CD8-positive, alpha-beta memory T cell (primary cell): ENCODE results near the gene GPR32. TPM values are rescaled to one million over a fixed set of nuclear protein-coding genes. Genes with fewer than 3 reads are reported as not detected.
A peak's percentile ranks its signal among the peaks of the same experiment; 100 is the strongest.

ENCODE experiments used
- CTCF ChIA-PET: fragments of 350-600 bp; sonication (Branson Sonifier 250); formaldehyde crosslinking; loops from one replicate; lab custom pipeline; 2021; ENCODE audit warnings: antibody characterized with exemption; lab: Charles Lee
- POLR2A ChIA-PET: fragments of 350-600 bp; sonication (Branson Sonifier 250); formaldehyde crosslinking; loops from one replicate; lab custom pipeline; 2021; ENCODE audit warnings: antibody characterized with exemption; lab: Charles Lee
- DNase-seq, 5 donors: peaks; one replicate each; pipeline versions ENCODE4 v3.0.0 to v3.0.0-alpha.2; 2020 to 2022; ENCODE audit warnings: mixed read lengths in 1 of 5
- H3K27ac ChIP-seq: one replicate; pipeline ENCODE4 v1.7.0; 2013; ENCODE audit warnings: low read depth, mild to moderate bottlenecking, low read length, moderate library complexity
- H3K27me3 ChIP-seq: 2 replicates; pipeline ENCODE4 v1.7.0; 2013; ENCODE audit warnings: low read length, mild to moderate bottlenecking; ENCODE audit not compliant: insufficient read depth, poor library complexity, severe bottlenecking
- H3K36me3 ChIP-seq: 2 replicates; pipeline ENCODE4 v1.7.0; 2013; ENCODE audit warnings: mild to moderate bottlenecking, low read length, moderate library complexity; ENCODE audit not compliant: insufficient read depth
- H3K4me1 ChIP-seq: 2 replicates; pipeline ENCODE4 v1.7.0; 2013; ENCODE audit warnings: mild to moderate bottlenecking, low read length, moderate library complexity; ENCODE audit not compliant: insufficient read depth
- H3K4me3 ChIP-seq: 2 replicates; pipeline ENCODE4 v1.7.0; 2013; ENCODE audit warnings: mild to moderate bottlenecking, low read length
- H3K9me3 ChIP-seq: 2 replicates; pipeline ENCODE4 v1.7.0; 2013; ENCODE audit warnings: mild to moderate bottlenecking, low read length
- H3K27ac Mint-ChIP-seq, 8 donors: one replicate each; pipeline ENCODE4 v1.8.0; 2020 to 2021; ENCODE audit warnings: mixed read lengths in 8 of 8, mild to moderate bottlenecking in 6 of 8, inconsistent platforms in 3 of 8, moderate library complexity in 3 of 8
- H3K27me3 Mint-ChIP-seq, 2 donors: one replicate each; pipeline ENCODE4 v1.8.0; 2020 to 2021; ENCODE audit warnings: mixed read lengths in 2 of 2, mild to moderate bottlenecking in 1 of 2, moderate library complexity in 1 of 2
- H3K36me3 Mint-ChIP-seq, 3 donors: one replicate each; pipeline ENCODE4 v1.8.0; 2020 to 2021; ENCODE audit warnings: mixed read lengths in 3 of 3, inconsistent platforms in 1 of 3, mild to moderate bottlenecking in 1 of 3
- H3K4me1 Mint-ChIP-seq, 3 donors: one replicate each; pipeline ENCODE4 v1.8.0; 2020 to 2021; ENCODE audit warnings: mixed read lengths in 3 of 3, inconsistent platforms in 1 of 3, mild to moderate bottlenecking in 1 of 3
- H3K4me3 Mint-ChIP-seq, 7 donors: one replicate each; pipeline ENCODE4 v1.8.0; 2020 to 2021; ENCODE audit warnings: mixed read lengths in 7 of 7, mild to moderate bottlenecking in 6 of 7, moderate library complexity in 4 of 7, inconsistent platforms in 2 of 7
- H3K9me3 Mint-ChIP-seq, 5 donors: one replicate each; pipeline ENCODE4 v1.8.0; 2020 to 2022; ENCODE audit warnings: mixed read lengths in 5 of 5, mild to moderate bottlenecking in 3 of 5, moderate library complexity in 2 of 5, inconsistent platforms in 1 of 5
- polyA plus RNA-seq: library from polyadenylated mRNA; unstranded; fragments of 300-500 nt; fragmentation: Illumina TruSeq; gene quantifications from one replicate; pipeline ENCODE4 v1.2.3, GENCODE V29; 2021
- total RNA-seq, 2 experiments: library from RNA; stranded (reverse); gene quantifications; one replicate each; pipeline ENCODE4 v1.2.3, GENCODE V29; 2021

Gene GPR32
- total and polyA plus RNA-seq, 3 experiments from 2014 or later = not detected

- Mint-ChIP-seq H3K4me3 (no peak overlapping the region), H3K4me1 (peaks cover 7 to 20% (median 11%) of the 10 kb centered on the region in 3 donors), H3K27me3 (peaks cover 47 to 61% of the 10 kb centered on the region in 2 donors), H3K9me3 (peaks cover 0 to 3% (median 0%) of the 10 kb centered on the region in 5 donors), H3K36me3 (peaks cover 0 to 4% (median 0%) of the 10 kb centered on the region in 3 donors), H3K27ac (no peak overlapping the region)
- ChIA-PET CTCF (no interaction called here), POLR2A (no interaction called here)
- no peak for DNase-seq
- no peaks in the 10 kb centered on the region for H3K36me3 ChIP-seq
- no peak overlapping the region for H3K4me3 ChIP-seq
- no peak overlapping the region for H3K27ac ChIP-seq
- peaks cover under 1% of the 10 kb centered on the region for H3K4me1 ChIP-seq
- H3K27me3 ChIP-seq = peaks cover 29% of the 10 kb centered on the region
- H3K9me3 ChIP-seq = no peaks in the 10 kb centered on the region
These were observed 44.6 kb downstream of the GPR32 start for GRCh38 chr19:50814883-50815282.

- no peak overlapping the region for H3K4me3 Mint-ChIP-seq
- POLR2A ChIA-PET = no interaction called here
- no peaks in the 10 kb centered on the region for H3K9me3 ChIP-seq
- CTCF ChIA-PET = no interaction called here
- H3K27ac ChIP-seq = no peak overlapping the region
- H3K36me3 ChIP-seq = no peaks in the 10 kb centered on the region
- peaks cover 0 to 3% (median 1%) of the 10 kb centered on the region in 5 donors for H3K9me3 Mint-ChIP-seq
- H3K36me3 Mint-ChIP-seq = peaks cover 0 to 4% (median 0%) of the 10 kb centered on the region in 3 donors
- peaks cover 13 to 25% (median 14%) of the 10 kb centered on the region in 3 donors for H3K4me1 Mint-ChIP-seq
- H3K27me3 Mint-ChIP-seq = peaks cover 51 to 67% of the 10 kb centered on the region in 2 donors
- DNase-seq = no peak
- H3K4me1 ChIP-seq = peaks cover 5% of the 10 kb centered on the region
- peaks cover 32% of the 10 kb centered on the region for H3K27me3 ChIP-seq
- no peak overlapping the region for H3K4me3 ChIP-seq
- H3K27ac Mint-ChIP-seq = no peak overlapping the region
These were observed 45.2 kb downstream of the GPR32 start for GRCh38 chr19:50815439-50815838.

GRCh38 chr19:50817941-50818858, 47.9 kb downstream of the GPR32 start:
- no peaks in the 10 kb centered on the region for H3K36me3 ChIP-seq
- H3K27me3 ChIP-seq = peaks cover 36% of the 10 kb centered on the region
- H3K27ac Mint-ChIP-seq = peak overlapping the region in 1 of 8 donors; percentile 17
- CTCF ChIA-PET = no interaction called here
- H3K9me3 ChIP-seq = no peaks in the 10 kb centered on the region
- H3K4me3 Mint-ChIP-seq = peak overlapping the region in 6 of 7 donors; percentile 52 to 76 (median 64)
- H3K4me3 ChIP-seq = peak overlapping the region; percentile 12
- peak in 2 of 5 donors; percentile 20 to 41 for DNase-seq
- H3K27me3 Mint-ChIP-seq = peaks cover 50 to 84% of the 10 kb centered on the region in 2 donors
- peaks cover 5% of the 10 kb centered on the region for H3K4me1 ChIP-seq
- H3K36me3 Mint-ChIP-seq = peaks cover 0 to 9% (median 0%) of the 10 kb centered on the region in 3 donors
- H3K9me3 Mint-ChIP-seq = peaks cover 0 to 3% (median 2%) of the 10 kb centered on the region in 5 donors
- POLR2A ChIA-PET = no interaction called here
- peak overlapping the region; percentile 16 for H3K27ac ChIP-seq
- peaks cover 16 to 32% (median 17%) of the 10 kb centered on the region in 3 donors for H3K4me1 Mint-ChIP-seq

GRCh38 chr19:50818859-50819472, 48.7 kb downstream of the GPR32 start:
- peaks cover 0 to 9% (median 0%) of the 10 kb centered on the region in 3 donors for H3K36me3 Mint-ChIP-seq
- peak overlapping the region in 6 of 7 donors; percentile 52 to 76 (median 64) for H3K4me3 Mint-ChIP-seq
- Histone ChIP-seq H3K9me3 (no peaks in the 10 kb centered on the region), H3K4me3 (no peak overlapping the region), H3K36me3 (no peaks in the 10 kb centered on the region), H3K4me1 (peaks cover 5% of the 10 kb centered on the region), H3K27me3 (peaks cover 36% of the 10 kb centered on the region), H3K27ac (no peak overlapping the region)
- peak overlapping the region in 3 of 8 donors; percentile 3 to 49 (median 17) for H3K27ac Mint-ChIP-seq
- ChIA-PET CTCF (no interaction called here), POLR2A (no interaction called here)
- no peak for DNase-seq
- peaks cover 16 to 32% (median 17%) of the 10 kb centered on the region in 3 donors for H3K4me1 Mint-ChIP-seq
- H3K27me3 Mint-ChIP-seq = peaks cover 50 to 87% of the 10 kb centered on the region in 2 donors
- H3K9me3 Mint-ChIP-seq = peaks cover 0 to 3% (median 2%) of the 10 kb centered on the region in 5 donors

GRCh38 chr19:50819636-50820035, 49.4 kb downstream of the GPR32 start:
- Mint-ChIP-seq H3K36me3 (peaks cover 0 to 9% (median 0%) of the 10 kb centered on the region in 3 donors), H3K4me3 (peak overlapping the region in 2 of 7 donors; percentile 7 to 62), H3K27me3 (peaks cover 47 to 89% of the 10 kb centered on the region in 2 donors), H3K4me1 (peaks cover 16 to 32% (median 17%) of the 10 kb centered on the region in 3 donors), H3K9me3 (peaks cover 0 to 3% (median 2%) of the 10 kb centered on the region in 5 donors), H3K27ac (no peak overlapping the region)
- Histone ChIP-seq H3K4me3 (no peak overlapping the region), H3K27me3 (peaks cover 36% of the 10 kb centered on the region), H3K9me3 (no peaks in the 10 kb centered on the region), H3K27ac (peak overlapping the region; percentile 67), H3K36me3 (no peaks in the 10 kb centered on the region), H3K4me1 (peaks cover 5% of the 10 kb centered on the region)
- ChIA-PET CTCF (no interaction called here), POLR2A (no interaction called here)
- no peak for DNase-seq

GRCh38 chr19:50820086-50820485, 49.8 kb downstream of the GPR32 start:
- POLR2A ChIA-PET = no interaction called here
- Histone ChIP-seq H3K36me3 (no peaks in the 10 kb centered on the region), H3K9me3 (no peaks in the 10 kb centered on the region), H3K27ac (peak overlapping the region; percentile 67), H3K4me1 (peaks cover 5% of the 10 kb centered on the region), H3K4me3 (no peak overlapping the region), H3K27me3 (peaks cover 36% of the 10 kb centered on the region)
- Mint-ChIP-seq H3K4me1 (peaks cover 16 to 32% (median 17%) of the 10 kb centered on the region in 3 donors), H3K9me3 (peaks cover 0 to 3% (median 2%) of the 10 kb centered on the region in 5 donors), H3K27ac (no peak overlapping the region), H3K4me3 (peak overlapping the region in 4 of 7 donors; percentile 7 to 70 (median 30)), H3K27me3 (peaks cover 47 to 85% of the 10 kb centered on the region in 2 donors), H3K36me3 (peaks cover 0 to 9% (median 0%) of the 10 kb centered on the region in 3 donors)
- CTCF ChIA-PET = no interaction called here
- DNase-seq = no peak

GRCh38 chr19:50820549-50821247, 50.4 kb downstream of the GPR32 start:
- Mint-ChIP-seq H3K4me1 (peaks cover 16 to 32% (median 17%) of the 10 kb centered on the region in 3 donors), H3K27me3 (peaks cover 47 to 79% of the 10 kb centered on the region in 2 donors), H3K4me3 (peak overlapping the region in 3 of 7 donors; percentile 6 to 70 (median 46)), H3K9me3 (peaks cover 0 to 3% (median 2%) of the 10 kb centered on the region in 5 donors), H3K27ac (peak overlapping the region in 2 of 8 donors; percentile 26 to 56), H3K36me3 (peaks cover 0 to 9% (median 0%) of the 10 kb centered on the region in 3 donors)
- Histone ChIP-seq H3K27me3 (peaks cover 36% of the 10 kb centered on the region), H3K9me3 (no peaks in the 10 kb centered on the region), H3K4me1 (peaks cover 5% of the 10 kb centered on the region), H3K4me3 (no peak overlapping the region), H3K27ac (peak overlapping the region; percentile 67), H3K36me3 (no peaks in the 10 kb centered on the region)
- ChIA-PET POLR2A (no interaction called here), CTCF (no interaction called here)
- no peak for DNase-seq
